PC-9 (cell line): ENCODE results near the gene TCP11L2. TPM values are rescaled to one million over a fixed set of nuclear protein-coding genes. Genes with fewer than 3 reads are reported as not detected.

ENCODE experiments used
- BruUV-seq: library from RNA; stranded (reverse); fragments of 400-500 nt; replicated peaks from 2 replicates; lab custom pipeline; 2021; lab: Mats Ljungman, UMichigan
- CTCF ChIA-PET: fragments of 300-600 bp; sonication (Branson Sonifier 250); formaldehyde crosslinking; loops from one replicate; lab custom pipeline; 2022; ENCODE audit warnings: antibody characterized with exemption; lab: Charles Lee
- POLR2A ChIA-PET: fragments of 300-600 bp; sonication (Branson Sonifier 250); formaldehyde crosslinking; loops from one replicate; lab custom pipeline; 2022; ENCODE audit warnings: antibody characterized with exemption; ENCODE audit not compliant: unreplicated experiment; lab: Charles Lee
- DNase-seq, 2 experiments: peaks; one replicate each; pipeline versions ENCODE4 v3.0.0 to v3.0.0-alpha.2; 2015 to 2022; ENCODE audit warnings: mixed read lengths in 1 of 2
- H2AFZ ChIP-seq: fragments of 200-600 bp; sonication (generic); 2 replicates; pipeline ENCODE4 v1.8.1; 2017; ENCODE audit warnings: antibody characterized with exemption
- H3F3A ChIP-seq: fragments of 200-600 bp; sonication (generic); 2 replicates; pipeline ENCODE4 v1.8.1; 2017; ENCODE audit warnings: antibody characterized with exemption, mild to moderate bottlenecking, low read depth; ENCODE audit not compliant: insufficient read depth
- H3K27ac ChIP-seq: fragments of 200-600 bp; sonication (generic); 2 replicates; pipeline ENCODE4 v1.6.1; 2016; ENCODE audit warnings: mixed run types
- H3K27me3 ChIP-seq: fragments of 200-600 bp; sonication (generic); 2 replicates; pipeline ENCODE4 v1.6.1; 2016; ENCODE audit warnings: low read depth, mixed run types; ENCODE audit not compliant: insufficient read depth
- H3K36me3 ChIP-seq: fragments of 200-600 bp; sonication (generic); 2 replicates; pipeline ENCODE4 v1.6.1; 2016; ENCODE audit warnings: low read depth, mixed run types
- H3K4me1 ChIP-seq: fragments of 200-600 bp; sonication (generic); replicated peaks from 2 replicates; pipeline ENCODE4 v1.6.1; 2016; ENCODE audit warnings: mixed run types; ENCODE audit not compliant: insufficient read depth
- H3K4me2 ChIP-seq: fragments of 200-600 bp; sonication (generic); 2 replicates; pipeline ENCODE4 v1.6.1; 2017; ENCODE audit warnings: mixed run types
- H3K4me3 ChIP-seq: fragments of 200-600 bp; sonication (generic); 2 replicates; pipeline ENCODE4 v1.6.1; 2016; ENCODE audit warnings: mixed run types
- H3K79me2 ChIP-seq: fragments of 200-600 bp; sonication (generic); 2 replicates; pipeline ENCODE4 v1.6.1; 2017; ENCODE audit warnings: low read depth, mixed run types
- H3K9me2 ChIP-seq: fragments of 200-600 bp; sonication (generic); 2 replicates; pipeline ENCODE4 v1.8.1; 2017; ENCODE audit warnings: mild to moderate bottlenecking; ENCODE audit not compliant: insufficient read depth
- H3K9me3 ChIP-seq: fragments of 200-600 bp; sonication (generic); 2 replicates; pipeline ENCODE4 v1.8.1; 2016; ENCODE audit warnings: low read depth; ENCODE audit not compliant: insufficient read depth
- H4K20me1 ChIP-seq: fragments of 200-600 bp; sonication (generic); 2 replicates; pipeline ENCODE4 v1.8.1; 2017; ENCODE audit not compliant: insufficient read depth
- EZH2 ChIP-seq: fragments of 200-600 bp; sonication (generic); IDR thresholded peaks from 2 replicates; pipeline ENCODE4 v1.8.0; 2017; ENCODE audit warnings: antibody characterized with exemption, low read depth
- intact Hi-C: fragments of 100-400 bp; cut with micrococcal nuclease; formaldehyde crosslinking; loops from one replicate; pipeline ENCODE4 v1.10.0; 2022; ENCODE audit not compliant: unreplicated experiment
- total RNA-seq: library from RNA; stranded (reverse); gene quantifications from 2 replicates; pipeline ENCODE4 v1.2.3, GENCODE V29; 2021
- TF ChIP-seq, protein P1 (sequence below): fragments of 200-600 bp; sonication (generic); conservative IDR thresholded peaks from 2 replicates; pipeline ENCODE4 v1.6.1; 2017; ENCODE audit warnings: mixed run types, antibody characterized with exemption, mild to moderate bottlenecking, moderate library complexity

Gene TCP11L2
- total RNA-seq, 1 experiment from 2014 or later = 34.6 TPM

DNA sequence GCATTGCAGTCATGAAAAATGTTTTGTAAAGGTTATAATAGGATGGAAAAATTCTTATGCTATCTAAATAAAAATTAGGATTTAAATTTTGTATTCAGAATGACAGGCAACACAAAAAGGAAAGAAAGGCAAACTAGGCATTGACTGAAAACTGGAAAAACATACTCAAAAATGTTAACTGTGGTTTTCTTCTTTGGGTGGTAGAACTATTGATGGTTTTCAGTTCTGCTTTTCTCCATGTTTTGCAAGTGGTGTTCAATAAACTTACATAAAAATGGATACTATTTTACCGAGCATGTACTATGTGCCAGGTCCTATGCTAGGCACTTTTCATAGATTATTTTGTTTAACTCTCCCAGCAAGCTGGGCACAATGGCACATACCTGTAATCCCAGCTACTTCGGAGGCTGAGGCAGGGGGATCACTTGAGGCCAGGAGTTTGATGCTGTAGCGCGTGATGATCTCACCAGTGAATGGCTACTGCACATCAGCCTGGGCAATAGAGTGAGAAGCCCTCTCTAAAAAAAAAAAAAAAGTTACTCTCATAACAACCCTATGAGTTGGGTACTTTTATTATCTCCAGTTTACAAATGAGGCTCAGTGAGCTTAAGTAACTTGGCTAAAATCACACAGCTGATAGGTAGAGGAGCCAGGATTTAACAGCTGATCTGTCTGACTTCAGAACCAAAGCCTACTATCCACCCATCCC is 26.3 kb upstream of the TCP11L2 start:
- ChIA-PET CTCF (interaction anchor here (0.6 to 0.7 kb wide), 2 partner anchors 44 to 680 kb away, joined by 3 to 4 read pairs; no protein-coding TSS in a partner anchor), POLR2A (no interaction called here)
- Histone ChIP-seq H3K4me2 (no peak overlapping the region), H3K9me3 (no peaks in the 10 kb centered on the region), H2AFZ (no peak overlapping the region), H3F3A (no peaks in the 10 kb centered on the region; the same call in 1 of the 2 replicates), H3K27me3 (no peaks in the 10 kb centered on the region), H3K4me1 (peaks cover 8% of the 10 kb centered on the region), H3K4me3 (no peak overlapping the region), H3K79me2 (no peaks in the 10 kb centered on the region), H3K36me3 (no peaks in the 10 kb centered on the region), H3K27ac (no peak overlapping the region), H3K9me2 (no peaks in the 10 kb centered on the region), H4K20me1 (no peaks in the 10 kb centered on the region)
- intact Hi-C loops = no loop called here
- no TSS peak for BruUV-seq
- DNase-seq = no peak
- no peak for TF ChIP-seq EZH2
- TF ChIP-seq, protein P1, sequence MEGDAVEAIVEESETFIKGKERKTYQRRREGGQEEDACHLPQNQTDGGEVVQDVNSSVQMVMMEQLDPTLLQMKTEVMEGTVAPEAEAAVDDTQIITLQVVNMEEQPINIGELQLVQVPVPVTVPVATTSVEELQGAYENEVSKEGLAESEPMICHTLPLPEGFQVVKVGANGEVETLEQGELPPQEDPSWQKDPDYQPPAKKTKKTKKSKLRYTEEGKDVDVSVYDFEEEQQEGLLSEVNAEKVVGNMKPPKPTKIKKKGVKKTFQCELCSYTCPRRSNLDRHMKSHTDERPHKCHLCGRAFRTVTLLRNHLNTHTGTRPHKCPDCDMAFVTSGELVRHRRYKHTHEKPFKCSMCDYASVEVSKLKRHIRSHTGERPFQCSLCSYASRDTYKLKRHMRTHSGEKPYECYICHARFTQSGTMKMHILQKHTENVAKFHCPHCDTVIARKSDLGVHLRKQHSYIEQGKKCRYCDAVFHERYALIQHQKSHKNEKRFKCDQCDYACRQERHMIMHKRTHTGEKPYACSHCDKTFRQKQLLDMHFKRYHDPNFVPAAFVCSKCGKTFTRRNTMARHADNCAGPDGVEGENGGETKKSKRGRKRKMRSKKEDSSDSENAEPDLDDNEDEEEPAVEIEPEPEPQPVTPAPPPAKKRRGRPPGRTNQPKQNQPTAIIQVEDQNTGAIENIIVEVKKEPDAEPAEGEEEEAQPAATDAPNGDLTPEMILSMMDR = no peak

DNA sequence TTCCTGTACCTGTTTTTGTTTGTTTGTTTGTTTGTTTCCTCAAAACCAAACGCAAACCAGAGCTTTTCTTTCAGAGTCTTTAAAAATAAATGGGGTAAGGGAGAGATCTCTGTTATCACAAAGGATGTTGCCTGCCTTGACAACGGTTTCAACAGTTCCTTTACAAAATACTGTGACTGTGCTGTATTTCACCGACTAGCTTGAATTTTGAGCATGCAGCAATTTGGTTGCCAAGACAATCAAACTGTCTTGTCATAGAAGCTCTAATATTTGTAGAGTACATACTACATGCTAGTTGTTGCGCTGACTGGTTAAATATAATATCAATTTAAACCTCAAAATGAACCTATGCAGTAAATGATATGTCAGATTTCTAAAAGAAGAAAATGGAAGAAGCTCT is 22.4 kb upstream of the TCP11L2 start:
- Histone ChIP-seq H3K4me3 (no peak overlapping the region), H3K79me2 (no peaks in the 10 kb centered on the region), H2AFZ (no peak overlapping the region), H3K4me1 (peaks cover 8% of the 10 kb centered on the region), H3K4me2 (no peak overlapping the region), H3K27me3 (no peaks in the 10 kb centered on the region), H4K20me1 (no peaks in the 10 kb centered on the region), H3K9me3 (no peaks in the 10 kb centered on the region; the same call in 1 of the 2 replicates), H3F3A (no peaks in the 10 kb centered on the region; the same call in 1 of the 2 replicates), H3K27ac (no peak overlapping the region), H3K9me2 (no peaks in the 10 kb centered on the region), H3K36me3 (no peaks in the 10 kb centered on the region)
- intact Hi-C loops = no loop called here
- CTCF ChIA-PET = no interaction called here
- POLR2A ChIA-PET = no interaction called here
- no peak for TF ChIP-seq EZH2
- TF ChIP-seq, protein P1 = no peak
- no TSS peak for BruUV-seq
- no peak for DNase-seq

DNA sequence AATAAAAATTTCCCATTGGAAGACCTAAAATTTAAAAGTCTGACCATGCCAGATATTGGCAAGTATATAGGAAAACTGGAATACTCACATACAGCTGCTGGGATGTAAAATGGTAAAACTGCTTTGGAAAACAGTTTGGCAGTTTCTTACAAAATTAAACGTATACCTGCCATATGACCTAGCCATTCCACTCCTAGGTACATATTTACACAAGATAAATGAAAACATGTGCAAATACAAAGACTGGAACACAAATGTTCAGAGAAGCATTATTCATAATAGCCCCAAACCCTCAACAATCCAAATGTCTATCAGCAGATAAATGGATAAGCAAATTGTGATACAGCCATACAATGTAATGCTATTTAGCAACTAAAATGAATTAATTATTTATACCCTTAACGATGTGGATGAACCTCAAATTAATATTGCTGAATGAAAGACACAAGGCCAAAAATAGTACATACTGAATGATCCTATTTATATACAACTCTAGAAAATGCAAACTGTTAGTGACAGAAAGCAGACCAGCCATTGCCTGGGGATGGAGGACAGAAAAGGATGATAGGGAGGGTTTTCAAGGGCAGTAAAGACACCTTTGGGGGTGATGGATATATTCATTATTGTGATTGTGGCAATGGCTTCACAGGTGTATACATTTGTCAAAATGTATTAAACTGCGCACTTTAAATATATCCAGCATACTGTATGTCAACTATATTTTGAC is 21.3 kb upstream of the TCP11L2 start:
- TF ChIP-seq, protein P1 = no peak
- TF ChIP-seq EZH2 = no peak
- intact Hi-C loops = no loop called here
- Histone ChIP-seq H3K27ac (no peak overlapping the region), H3K27me3 (no peaks in the 10 kb centered on the region), H3F3A (no peaks in the 10 kb centered on the region; the same call in 1 of the 2 replicates), H3K36me3 (no peaks in the 10 kb centered on the region), H3K4me3 (no peak overlapping the region), H3K4me2 (no peak overlapping the region), H4K20me1 (no peaks in the 10 kb centered on the region), H3K9me2 (no peaks in the 10 kb centered on the region), H3K9me3 (no peaks in the 10 kb centered on the region; the same call in 1 of the 2 replicates), H2AFZ (no peak overlapping the region), H3K79me2 (no peaks in the 10 kb centered on the region), H3K4me1 (peaks cover 8% of the 10 kb centered on the region)
- DNase-seq = no peak
- ChIA-PET POLR2A (no interaction called here), CTCF (no interaction called here)
- BruUV-seq = no TSS peak
